Measurements from ENCODE around the gene PLCD3. TPM values are rescaled to one million over a fixed set of nuclear protein-coding genes. Genes with fewer than 3 reads are reported as not detected.
A peak's percentile ranks its signal among the peaks of the same experiment; 100 is the strongest.

Gene PLCD3
- total RNA-seq, 3 donors from 2014 or later: 3.5 to 5.5 (median 3.5) TPM

DNA sequence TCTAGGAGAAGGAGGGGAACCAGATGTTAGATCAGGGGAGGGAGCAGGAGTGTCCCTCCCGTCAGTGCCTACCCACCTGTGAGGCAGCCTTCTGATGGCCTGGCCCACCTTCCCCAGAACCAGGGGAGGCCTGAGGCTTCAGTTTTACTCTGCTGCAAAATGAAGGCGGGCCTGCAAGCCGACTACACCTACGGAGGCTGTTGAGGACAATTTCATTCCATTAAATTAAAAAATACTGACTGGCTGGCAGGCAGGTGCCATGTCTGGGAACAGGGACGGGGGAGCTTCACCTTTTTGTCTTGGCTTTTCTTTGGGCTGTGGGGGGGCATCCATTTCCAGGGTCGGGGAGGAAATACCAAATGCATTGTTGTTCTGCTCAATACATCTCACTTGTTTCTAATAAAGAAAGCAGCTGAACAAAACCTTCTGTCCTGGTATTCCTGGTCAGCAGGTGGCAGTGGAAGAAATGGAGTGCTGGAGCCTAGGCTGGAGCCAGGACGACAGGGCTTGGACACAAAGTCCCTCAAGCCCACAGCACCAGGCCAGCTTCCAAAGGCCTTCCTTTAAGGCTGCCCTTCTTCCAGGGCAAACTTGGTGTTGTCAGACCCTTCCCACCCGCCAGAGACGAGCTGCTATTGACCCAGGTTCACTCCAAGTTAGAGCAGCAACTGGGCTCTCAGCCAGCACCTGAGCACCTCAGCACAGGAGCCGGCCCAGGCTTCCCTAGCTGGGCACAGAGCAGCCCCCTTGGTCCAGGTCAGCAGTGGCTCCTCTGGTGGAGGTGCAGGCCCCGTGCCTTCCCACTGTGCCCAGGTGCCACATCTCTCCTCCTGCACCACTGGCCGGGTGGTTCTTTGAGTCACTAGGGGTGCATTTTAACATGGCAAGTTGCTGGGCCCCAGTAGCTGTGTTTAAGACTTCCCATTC lies 23.5 kb downstream of the PLCD3 start:
- peaks cover 13% of the 10 kb centered on the region for H3K36me3 Mint-ChIP-seq (ENCODE audit: insufficient read depth)
- ATAC-seq: no peak
- H3K4me1 Mint-ChIP-seq (ENCODE audit: low read depth): no peaks in the 10 kb centered on the region
- no peak for DNase-seq
- no peak overlapping the region for H3K4me3 Mint-ChIP-seq
- H3K27me3 Mint-ChIP-seq (ENCODE audit: low read depth): no peaks in the 10 kb centered on the region
- H3K9me3 Mint-ChIP-seq: no peaks in the 10 kb centered on the region

DNA sequence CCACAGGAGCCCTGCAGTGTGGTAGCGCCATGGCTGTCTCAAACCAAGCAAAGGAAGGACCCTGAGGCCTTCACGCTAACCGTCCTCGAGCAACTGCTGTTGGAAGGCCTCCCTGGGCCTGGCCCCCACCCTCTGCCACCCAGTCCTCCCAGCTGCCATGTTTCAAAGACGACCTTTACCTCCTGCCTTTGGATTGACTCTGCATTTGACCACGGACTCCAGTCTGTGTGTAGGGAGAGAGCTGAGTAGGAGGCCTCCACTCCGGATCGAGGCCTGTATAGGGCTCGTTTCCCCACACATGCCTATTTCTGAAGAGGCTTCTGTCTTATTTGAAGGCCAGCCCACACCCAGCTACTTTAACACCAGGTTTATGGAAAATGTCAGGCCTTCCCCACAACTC lies 24.3 kb downstream of the PLCD3 start:
- Mint-ChIP-seq H3K4me1 (ENCODE audit: low read depth) (no peaks in the 10 kb centered on the region), H3K36me3 (ENCODE audit: insufficient read depth) (peaks cover 17% of the 10 kb centered on the region), H3K9me3 (no peaks in the 10 kb centered on the region), H3K27me3 (ENCODE audit: low read depth) (no peaks in the 10 kb centered on the region), H3K4me3 (no peak overlapping the region)
- no peak for DNase-seq
- ATAC-seq: no peak

DNA sequence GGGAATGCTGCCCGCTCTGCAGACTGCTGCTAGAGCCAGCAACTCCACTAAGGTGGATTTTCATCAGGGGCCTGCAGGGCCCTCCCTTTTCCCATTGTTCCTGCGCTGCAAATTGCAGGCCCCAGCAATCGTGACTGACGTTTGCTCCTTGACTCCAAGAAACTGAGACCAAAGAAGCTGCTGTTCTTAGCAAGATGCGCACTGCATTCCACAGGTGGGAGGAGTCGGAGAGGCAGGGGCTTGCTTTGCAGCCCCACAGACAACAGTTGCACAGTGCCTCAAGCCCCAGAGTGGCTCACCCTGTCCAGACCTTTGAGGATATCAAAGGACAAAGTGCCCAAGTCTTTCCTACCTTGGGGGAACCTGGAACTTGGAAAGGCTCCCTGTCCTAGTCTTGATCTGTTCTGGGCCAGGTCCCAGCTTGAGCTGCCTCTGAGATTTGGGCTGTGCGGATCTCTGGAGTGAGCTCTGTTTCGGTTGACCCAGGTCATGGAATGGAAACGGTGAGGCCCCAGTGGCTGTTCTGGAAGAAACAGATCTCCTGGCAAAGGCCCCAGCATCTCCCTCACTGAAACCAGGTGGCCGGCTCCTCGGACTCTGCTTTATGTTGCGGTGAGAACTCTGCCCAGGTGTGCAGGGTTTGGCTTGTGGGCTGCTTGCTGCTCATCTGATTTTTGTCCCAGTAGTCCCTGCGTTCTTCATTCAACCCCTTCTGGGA lies 24.9 kb downstream of the PLCD3 start:
- Mint-ChIP-seq H3K9me3 (no peaks in the 10 kb centered on the region), H3K36me3 (ENCODE audit: insufficient read depth) (peaks cover 21% of the 10 kb centered on the region), H3K4me3 (no peak overlapping the region), H3K4me1 (ENCODE audit: low read depth) (no peaks in the 10 kb centered on the region), H3K27me3 (ENCODE audit: low read depth) (no peaks in the 10 kb centered on the region)
- ATAC-seq (no peak), DNase-seq (no peak)

DNA sequence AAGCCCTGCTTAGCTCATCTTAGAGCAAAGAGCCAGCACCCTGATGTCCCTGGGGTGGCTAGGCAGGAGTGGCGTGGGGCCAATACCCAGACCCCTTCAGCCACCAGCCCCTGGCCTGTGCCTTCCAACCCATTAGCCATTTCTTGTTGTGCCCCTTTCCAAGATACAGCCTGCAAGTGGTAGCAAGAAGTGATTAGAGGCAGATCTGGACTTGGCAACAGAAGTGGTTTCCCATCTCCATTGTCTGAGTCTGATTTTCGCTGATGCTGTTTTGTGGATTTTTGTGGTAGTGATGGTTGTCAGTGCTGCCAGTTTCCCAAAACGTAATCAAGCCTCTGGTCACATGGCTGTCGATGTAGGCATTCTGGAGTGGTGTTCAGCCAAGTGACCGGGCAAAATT lies 25.7 kb downstream of the PLCD3 start:
- no peaks in the 10 kb centered on the region for H3K27me3 Mint-ChIP-seq (ENCODE audit: low read depth)
- H3K36me3 Mint-ChIP-seq (ENCODE audit: insufficient read depth): peaks cover 24% of the 10 kb centered on the region
- ATAC-seq (no peak), DNase-seq (no peak)
- no peak overlapping the region for H3K4me3 Mint-ChIP-seq
- H3K4me1 Mint-ChIP-seq (ENCODE audit: low read depth): no peaks in the 10 kb centered on the region
- H3K9me3 Mint-ChIP-seq: no peaks in the 10 kb centered on the region

DNA sequence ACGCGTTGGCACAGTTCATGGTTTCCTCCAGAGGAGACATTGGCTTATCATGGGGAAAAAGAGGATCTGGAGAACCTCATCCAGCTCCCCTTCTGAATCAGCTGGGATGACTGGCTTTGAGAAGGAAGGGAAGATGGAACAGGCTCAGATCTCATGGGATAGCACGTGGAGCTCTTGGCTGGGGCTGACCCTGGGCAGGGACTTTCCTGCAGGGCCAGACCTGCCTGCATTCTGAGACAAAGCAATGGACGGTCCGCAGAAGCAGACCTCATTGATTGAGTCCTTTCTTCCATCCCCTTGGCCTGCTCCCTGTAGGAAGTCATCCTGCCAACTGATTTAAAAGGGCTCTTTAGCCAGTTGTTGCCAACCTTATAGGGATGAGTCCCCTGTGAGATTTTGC lies 26.2 kb downstream of the PLCD3 start:
- Mint-ChIP-seq H3K36me3 (ENCODE audit: insufficient read depth) (peaks cover 24% of the 10 kb centered on the region), H3K4me1 (ENCODE audit: low read depth) (no peaks in the 10 kb centered on the region), H3K4me3 (no peak overlapping the region), H3K27me3 (ENCODE audit: low read depth) (no peaks in the 10 kb centered on the region), H3K9me3 (no peaks in the 10 kb centered on the region)
- ATAC-seq (no peak), DNase-seq (no peak)

DNA sequence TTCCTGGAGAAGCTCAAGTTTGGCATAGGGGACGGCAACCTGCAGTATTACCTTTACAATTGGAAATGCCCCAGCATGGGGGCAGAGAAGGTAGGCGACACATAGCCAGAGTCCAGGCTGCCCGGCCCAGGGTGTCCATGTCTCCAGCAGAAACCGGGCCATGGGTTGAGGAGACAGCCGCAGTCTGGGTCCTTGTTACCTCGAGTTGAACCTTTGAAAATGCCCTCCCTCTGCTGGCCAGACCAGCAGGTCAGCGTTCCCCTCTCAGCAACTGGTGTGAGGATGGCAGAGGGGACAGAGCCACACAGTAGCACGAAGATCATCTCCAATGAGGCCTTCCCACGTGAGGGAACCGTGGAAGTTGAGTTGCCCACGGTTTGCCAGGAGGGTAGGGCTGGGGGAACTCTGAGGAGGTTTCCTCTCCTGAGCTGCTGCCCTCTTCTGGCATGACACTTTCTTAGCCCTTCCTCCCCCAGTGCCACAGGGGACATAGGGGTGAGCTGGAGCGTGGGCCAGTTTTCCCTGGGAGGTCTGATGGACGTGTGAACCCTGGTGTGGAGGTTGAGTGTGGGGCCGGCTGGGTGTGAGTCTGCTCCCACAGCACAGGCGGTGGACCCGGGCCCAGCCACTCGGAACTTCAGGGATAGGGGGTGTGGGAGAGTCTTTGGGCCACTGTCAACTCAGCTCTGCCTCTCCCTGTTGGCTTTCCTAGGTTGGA lies 27.2 kb downstream of the PLCD3 start:
- ATAC-seq (no peak), DNase-seq (no peak)
- no peaks in the 10 kb centered on the region for H3K4me1 Mint-ChIP-seq (ENCODE audit: low read depth)
- no peaks in the 10 kb centered on the region for H3K9me3 Mint-ChIP-seq
- no peaks in the 10 kb centered on the region for H3K27me3 Mint-ChIP-seq (ENCODE audit: low read depth)
- H3K4me3 Mint-ChIP-seq: no peak overlapping the region
- H3K36me3 Mint-ChIP-seq (ENCODE audit: insufficient read depth): peaks cover 24% of the 10 kb centered on the region

DNA sequence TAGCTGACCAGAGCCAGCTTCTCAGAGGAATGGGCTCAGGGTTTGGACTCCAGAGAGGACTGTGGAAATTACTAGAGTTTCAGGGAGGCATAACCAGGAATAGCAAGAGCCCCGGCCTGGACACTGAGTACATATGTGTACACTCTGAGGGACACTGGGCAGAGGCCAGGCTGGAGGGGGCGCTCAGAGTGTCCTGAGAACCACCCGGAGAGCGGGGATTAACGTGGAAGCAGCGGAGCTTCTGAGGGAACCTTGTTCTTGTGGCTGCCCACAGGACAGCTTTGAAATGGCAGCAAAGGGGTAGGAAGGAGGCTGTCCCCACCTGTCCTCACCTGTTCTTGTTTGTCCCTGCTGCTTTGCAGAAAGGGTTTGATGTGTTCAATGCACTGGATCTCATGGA lies 27.8 kb downstream of the PLCD3 start:
- H3K4me3 Mint-ChIP-seq: no peak overlapping the region
- H3K4me1 Mint-ChIP-seq (ENCODE audit: low read depth): no peaks in the 10 kb centered on the region
- peaks cover 24% of the 10 kb centered on the region for H3K36me3 Mint-ChIP-seq (ENCODE audit: insufficient read depth)
- no peak for DNase-seq
- no peaks in the 10 kb centered on the region for H3K9me3 Mint-ChIP-seq
- no peaks in the 10 kb centered on the region for H3K27me3 Mint-ChIP-seq (ENCODE audit: low read depth)
- no peak for ATAC-seq

DNA sequence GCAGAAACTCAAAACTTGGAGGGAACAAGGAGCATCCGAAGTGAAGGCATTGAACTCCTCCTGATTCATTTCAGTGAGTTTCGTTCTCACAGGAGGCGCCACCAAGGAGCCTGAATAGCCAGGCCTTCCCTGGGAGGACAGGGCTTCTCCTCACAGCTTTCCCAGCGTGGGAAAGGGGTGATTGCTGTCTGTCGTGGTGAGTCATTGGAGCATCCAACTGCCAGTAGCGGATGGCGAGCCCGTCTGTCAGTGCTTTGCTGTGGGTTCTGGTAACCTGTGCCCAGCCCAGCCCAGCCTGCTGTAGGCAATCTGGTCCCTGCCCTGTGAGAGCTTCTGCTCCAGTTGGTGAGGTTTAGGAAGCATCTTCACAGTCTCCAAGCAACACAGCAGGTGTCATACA lies 28.3 kb downstream of the PLCD3 start:
- Mint-ChIP-seq H3K9me3 (no peaks in the 10 kb centered on the region), H3K36me3 (ENCODE audit: insufficient read depth) (peaks cover 25% of the 10 kb centered on the region), H3K4me1 (ENCODE audit: low read depth) (no peaks in the 10 kb centered on the region), H3K4me3 (no peak overlapping the region), H3K27me3 (ENCODE audit: low read depth) (no peaks in the 10 kb centered on the region)
- DNase-seq (no peak), ATAC-seq (no peak)

DNA sequence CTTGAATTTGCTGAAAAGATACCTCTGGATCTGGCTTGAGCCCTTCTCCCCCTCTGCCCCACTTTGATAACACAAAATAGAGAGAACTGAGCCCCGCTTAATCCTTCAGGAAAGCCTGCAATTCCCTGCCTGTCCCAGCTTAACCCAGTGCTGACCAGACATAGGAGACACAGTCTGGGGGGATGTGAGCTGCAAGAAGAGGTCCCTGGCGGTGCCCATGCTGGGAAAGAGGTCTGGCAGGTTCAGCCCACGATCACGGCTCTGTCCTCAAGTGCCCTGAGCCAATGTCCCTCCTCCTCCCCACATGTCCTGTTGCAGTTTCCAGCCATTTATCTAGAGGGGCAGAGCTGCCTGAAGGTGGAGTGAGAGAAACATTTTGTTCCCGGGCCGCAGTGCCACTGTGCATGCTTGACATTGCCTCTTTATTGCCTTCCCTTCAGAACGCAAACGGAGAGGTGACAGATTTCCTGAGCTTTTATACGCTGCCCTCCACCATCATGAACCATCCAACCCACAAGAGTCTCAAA lies 29.0 kb downstream of the PLCD3 start:
- no peaks in the 10 kb centered on the region for H3K9me3 Mint-ChIP-seq
- no peak for DNase-seq
- no peak for ATAC-seq
- H3K36me3 Mint-ChIP-seq (ENCODE audit: insufficient read depth): peaks cover 30% of the 10 kb centered on the region
- no peaks in the 10 kb centered on the region for H3K27me3 Mint-ChIP-seq (ENCODE audit: low read depth)
- no peak overlapping the region for H3K4me3 Mint-ChIP-seq
- H3K4me1 Mint-ChIP-seq (ENCODE audit: low read depth): peaks cover 2% of the 10 kb centered on the region

DNA sequence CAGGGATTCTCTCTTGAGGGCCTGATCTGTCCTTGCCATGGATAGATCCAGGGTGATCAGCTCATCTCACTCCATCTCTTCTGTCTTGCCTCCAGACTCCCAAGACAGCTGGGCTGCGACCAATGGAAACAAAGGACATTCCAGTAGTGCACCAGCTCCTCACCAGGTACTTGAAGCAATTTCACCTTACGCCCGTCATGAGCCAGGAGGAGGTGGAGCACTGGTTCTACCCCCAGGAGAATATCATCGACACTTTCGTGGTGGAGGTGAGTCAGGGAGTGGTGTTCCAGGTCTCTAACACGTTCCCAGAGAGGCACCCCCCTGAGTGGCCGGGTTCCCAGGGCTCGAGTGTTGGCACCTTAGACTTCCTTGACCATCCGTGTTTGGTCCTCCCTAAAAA lies 29.5 kb downstream of the PLCD3 start:
- Mint-ChIP-seq H3K4me3 (no peak overlapping the region), H3K4me1 (ENCODE audit: low read depth) (peaks cover 2% of the 10 kb centered on the region), H3K27me3 (ENCODE audit: low read depth) (no peaks in the 10 kb centered on the region), H3K9me3 (no peaks in the 10 kb centered on the region), H3K36me3 (ENCODE audit: insufficient read depth) (peaks cover 31% of the 10 kb centered on the region)
- ATAC-seq: no peak
- no peak for DNase-seq

DNA sequence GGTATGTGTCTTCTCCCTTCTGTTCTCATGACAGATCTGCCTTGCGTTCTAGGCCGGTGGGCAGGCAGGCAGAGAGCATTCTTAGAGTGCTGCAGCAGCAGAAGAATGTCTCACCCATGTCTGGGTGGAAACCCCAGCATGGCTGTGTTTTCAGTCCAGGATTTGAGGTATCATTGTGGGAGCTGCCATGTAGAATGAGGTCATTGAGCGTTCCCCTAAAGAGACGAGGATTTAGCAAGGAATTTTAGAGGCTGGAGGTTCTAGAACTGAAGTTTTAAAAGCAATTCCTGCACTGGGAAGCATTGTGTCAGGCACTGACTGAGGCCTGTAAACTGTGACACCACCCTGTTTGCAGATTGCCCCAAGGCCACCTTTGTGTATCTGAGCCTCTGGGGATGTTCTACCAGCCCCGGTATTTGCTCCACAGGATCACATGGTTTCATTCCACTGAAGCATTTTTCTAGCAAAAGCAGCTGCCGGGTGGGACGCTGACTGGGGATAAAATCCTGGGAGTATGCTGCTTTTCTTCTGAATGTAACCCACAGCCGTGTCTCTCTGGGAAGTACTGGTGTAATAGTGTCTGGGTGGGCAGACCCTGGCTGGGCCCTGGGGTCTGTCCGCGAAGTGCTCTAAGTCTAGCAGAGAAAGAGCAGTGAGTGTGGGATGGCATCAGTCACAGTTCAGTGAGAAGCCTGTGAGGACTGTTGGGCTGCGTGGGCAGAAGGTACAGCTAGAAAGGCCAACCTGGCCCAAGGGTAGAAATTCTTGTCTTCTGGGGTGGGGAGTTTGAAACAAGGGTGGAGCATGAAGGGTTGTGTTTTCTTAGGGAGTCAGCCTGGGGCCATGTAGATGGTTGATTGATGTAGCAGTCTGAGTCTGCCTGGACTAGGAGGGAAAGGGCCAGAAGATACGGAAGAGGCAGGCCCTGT lies 30.2 kb downstream of the PLCD3 start:
- Mint-ChIP-seq H3K4me1 (ENCODE audit: low read depth) (peaks cover 2% of the 10 kb centered on the region), H3K4me3 (no peak overlapping the region), H3K9me3 (no peaks in the 10 kb centered on the region), H3K36me3 (ENCODE audit: insufficient read depth) (peaks cover 33% of the 10 kb centered on the region), H3K27me3 (ENCODE audit: low read depth) (no peaks in the 10 kb centered on the region)
- ATAC-seq (no peak), DNase-seq (no peak)

DNA sequence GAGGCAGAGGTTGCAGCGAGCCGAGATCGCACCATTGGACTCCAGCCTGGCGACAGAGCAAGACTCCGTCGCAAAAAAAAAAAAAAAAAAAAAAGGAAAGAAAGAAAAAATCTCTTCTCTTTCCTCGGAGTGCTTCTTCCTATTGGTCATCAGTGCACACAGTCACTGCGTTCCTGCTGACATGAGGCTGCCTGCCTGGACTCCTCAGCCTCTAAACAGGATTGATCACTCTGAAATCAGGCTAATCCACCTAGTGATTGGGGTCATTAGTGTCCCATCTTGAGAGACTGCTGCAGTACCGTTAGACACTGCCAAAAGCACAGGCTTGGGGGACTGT lies 30.8 kb downstream of the PLCD3 start:
- Mint-ChIP-seq H3K36me3 (ENCODE audit: insufficient read depth) (peaks cover 36% of the 10 kb centered on the region), H3K4me3 (no peak overlapping the region)
- ATAC-seq: no peak

DNA sequence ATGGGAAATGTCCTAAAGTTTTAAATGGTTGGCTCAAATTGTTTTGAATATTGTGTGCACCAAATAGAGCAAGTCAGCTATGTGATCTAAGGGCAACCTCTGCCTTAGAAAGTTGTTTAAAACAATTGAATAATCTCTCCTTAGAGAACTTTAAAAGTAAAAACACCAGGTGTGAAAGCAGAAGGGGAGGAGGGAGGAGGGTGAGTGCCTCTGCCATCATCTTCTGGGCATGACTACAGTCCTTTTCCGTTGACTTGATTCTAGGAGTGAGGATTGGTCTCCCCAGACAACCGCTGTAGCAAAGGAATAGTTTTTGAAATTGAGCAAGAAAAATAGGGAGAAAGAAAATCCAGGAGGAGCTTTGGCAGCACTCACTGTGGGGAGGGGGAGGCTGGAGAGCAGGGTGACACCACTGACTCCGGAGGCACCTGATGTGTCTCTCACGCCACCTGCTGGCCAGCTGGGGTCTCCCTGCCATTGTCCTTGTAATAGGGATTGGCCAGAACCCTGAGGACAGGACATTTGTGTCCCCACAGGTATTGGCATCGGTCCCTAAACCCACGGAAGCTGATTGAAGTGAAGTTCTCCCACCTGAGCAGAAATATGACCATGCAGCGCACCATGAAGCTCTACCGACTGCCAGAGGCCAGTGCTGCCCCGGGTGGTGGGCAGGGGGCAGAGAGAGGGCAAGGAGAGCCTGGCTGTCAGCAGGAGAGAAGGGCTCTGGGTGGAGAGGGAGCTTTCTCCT lies 33.3 kb downstream of the PLCD3 start:
- no peaks in the 10 kb centered on the region for H3K9me3 Mint-ChIP-seq

More for the DNA sequence above, 30.8 kb downstream of the PLCD3 start:
- Mint-ChIP-seq H3K27me3 (ENCODE audit: low read depth) (no peaks in the 10 kb centered on the region), H3K4me1 (ENCODE audit: low read depth) (peaks cover 2% of the 10 kb centered on the region), H3K9me3 (no peaks in the 10 kb centered on the region)
- DNase-seq: no peak

More for the DNA sequence above, 33.3 kb downstream of the PLCD3 start:
- ATAC-seq (peak; percentile 80 to 88), DNase-seq (peak; percentile 75)
- peaks cover 35% of the 10 kb centered on the region for H3K36me3 Mint-ChIP-seq (ENCODE audit: insufficient read depth)
- peaks cover 2% of the 10 kb centered on the region for H3K4me1 Mint-ChIP-seq (ENCODE audit: low read depth)
- H3K27me3 Mint-ChIP-seq (ENCODE audit: low read depth): no peaks in the 10 kb centered on the region
- no peak overlapping the region for H3K4me3 Mint-ChIP-seq

All from activated T-cell treated with anti-CD3 and anti-CD28 coated beads, Interleukin-2, amount 50 U/mL, for 4 hours (primary cell).